Stimulated activated CD4-positive, alpha-beta T cell treated with anti-CD3 and anti-CD28 coated beads, Interleukin-4, amount 100 ng/mL, for 48 hours (primary cell): ENCODE results near the gene LCLAT1.
A peak's percentile ranks its signal among the peaks of the same experiment; 100 is the strongest.

Experiments used
- DNase-seq, 2 donors: peaks; one replicate each; pipeline ENCODE4 v3.0.0-alpha.2; 2020; ENCODE audit warnings: low read depth in 2 of 2

Gene LCLAT1

GRCh38 chr2:30447149-30448045 lies at the start of gene LCLAT1:
Gene LCLAT1, plus strand, starts transcription at chr2:30447246. Its CDS starts 78,345 bp downstream, at chr2:30525591.
- peak; percentile 80 to 82 for DNase-seq

- no peak for DNase-seq
Measured at GRCh38 chr2:30398084-30398873, 48.8 kb upstream of the LCLAT1 start.

- DNase-seq, result no peak
Measured at GRCh38 chr2:30400151-30400954, 46.7 kb upstream of the LCLAT1 start.

- no peak for DNase-seq
Measured at GRCh38 chr2:30402441-30403182, 44.4 kb upstream of the LCLAT1 start.

- DNase-seq, result no peak
Measured at GRCh38 chr2:30403592-30404312, 43.3 kb upstream of the LCLAT1 start.

GRCh38 chr2:30404319-30405259 lies 42.5 kb upstream of the LCLAT1 start:
- DNase-seq, result no peak

- DNase-seq, result no peak
Measured at GRCh38 chr2:30405260-30405605, 41.8 kb upstream of the LCLAT1 start.

GRCh38 chr2:30406853-30407252 lies 40.2 kb upstream of the LCLAT1 start:
- DNase-seq, result no peak

- no peak for DNase-seq
Measured at GRCh38 chr2:30408961-30409387, 38.1 kb upstream of the LCLAT1 start.

GRCh38 chr2:30410217-30410616 lies 36.8 kb upstream of the LCLAT1 start:
- DNase-seq, result peak in 1 of 2 donors; percentile 8

- DNase-seq, result no peak
Measured at GRCh38 chr2:30412047-30412683, 34.9 kb upstream of the LCLAT1 start.

- DNase-seq, result no peak
Measured at GRCh38 chr2:30412684-30413570, 34.1 kb upstream of the LCLAT1 start.

GRCh38 chr2:30414961-30415360 lies 32.1 kb upstream of the LCLAT1 start:
- DNase-seq, result no peak

GRCh38 chr2:30417253-30417652 lies 29.8 kb upstream of the LCLAT1 start:
- DNase-seq, result no peak

- DNase-seq, result no peak
Measured at GRCh38 chr2:30421026-30421603, 25.9 kb upstream of the LCLAT1 start.

- DNase-seq, result no peak
Measured at GRCh38 chr2:30421604-30422443, 25.2 kb upstream of the LCLAT1 start.
